HFF-Myc (cell line): ENCODE data around the gene RAB40C.
A peak's percentile ranks its signal among the peaks of the same experiment; 100 is the strongest.

ENCODE experiments used
- DNase-seq: peaks from one replicate; pipeline ENCODE4 v3.0.0-alpha.2; 2011; ENCODE audit warnings: low read depth; ENCODE audit errors: extremely low read depth
- H3K4me3 ChIP-seq: replicated peaks from 2 replicates; pipeline ENCODE4 v1.5.1; 2011; ENCODE audit warnings: low read depth, mild to moderate bottlenecking, control low read depth, low read length
- TF ChIP-seq, protein P1 (sequence below): IDR thresholded peaks from 2 replicates; pipeline ENCODE4 v1.5.1; 2012; ENCODE audit warnings: mild to moderate bottlenecking, low read depth, low read length, control low read depth; ENCODE audit errors: missing control alignments

RAB40C gene

DNA sequence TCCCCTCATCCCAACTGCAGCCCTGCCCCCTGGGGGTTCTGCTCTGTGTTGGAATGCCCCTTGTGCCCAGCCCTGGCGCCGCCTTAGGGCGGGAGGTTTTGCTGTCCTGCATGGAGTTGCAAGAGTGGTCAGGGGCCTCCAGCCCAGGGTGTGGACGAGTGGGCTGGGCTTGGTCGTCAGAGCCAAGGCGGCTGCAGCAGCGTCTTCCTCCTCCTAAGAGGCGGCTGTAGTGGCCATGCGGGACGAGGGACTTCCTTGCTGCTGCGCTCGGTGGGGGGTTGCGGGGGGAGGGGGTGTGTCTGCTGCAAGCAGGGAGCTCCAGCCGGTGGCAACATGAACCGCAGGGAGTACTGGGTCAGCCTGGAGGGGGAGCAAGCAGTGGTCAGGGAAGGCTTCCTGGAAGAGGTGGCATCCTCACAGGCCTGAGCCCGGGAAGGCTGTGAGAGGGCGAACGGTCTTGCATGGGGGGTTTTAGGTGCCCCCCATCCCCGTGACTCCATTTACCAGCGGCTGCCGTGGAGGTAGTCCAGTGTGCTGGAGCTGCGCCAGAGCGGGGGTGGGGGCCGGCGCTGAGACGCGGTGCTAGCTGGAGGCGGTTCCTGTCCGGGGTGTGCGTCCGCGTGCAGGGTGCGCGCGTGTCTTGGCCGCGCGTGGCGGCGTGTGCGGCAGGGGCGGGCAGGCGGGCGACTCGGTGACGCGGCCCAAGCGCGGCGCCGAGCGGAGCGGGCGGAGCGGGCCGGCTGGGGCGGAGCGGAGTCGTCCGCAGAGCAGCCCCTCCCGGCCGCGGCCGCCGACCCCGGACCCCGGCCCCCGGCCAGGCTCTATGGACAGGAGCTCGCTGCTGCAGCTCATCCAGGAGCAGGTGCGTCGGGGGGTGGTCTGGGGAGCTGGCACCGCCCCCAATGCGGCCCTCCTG, 85.4 kb downstream of the RAB40C start, which contains the start of gene RHBDL1:
TSS of gene RHBDL1 (plus strand) at position 704 of the 916 bp plus-strand sequence. CDS start at position 824, 120 bp downstream.
- H3K4me3 ChIP-seq = peak within 1 kb of the TSS; percentile 20; the same call in 1 of the 2 replicates
- TF ChIP-seq, protein P1, sequence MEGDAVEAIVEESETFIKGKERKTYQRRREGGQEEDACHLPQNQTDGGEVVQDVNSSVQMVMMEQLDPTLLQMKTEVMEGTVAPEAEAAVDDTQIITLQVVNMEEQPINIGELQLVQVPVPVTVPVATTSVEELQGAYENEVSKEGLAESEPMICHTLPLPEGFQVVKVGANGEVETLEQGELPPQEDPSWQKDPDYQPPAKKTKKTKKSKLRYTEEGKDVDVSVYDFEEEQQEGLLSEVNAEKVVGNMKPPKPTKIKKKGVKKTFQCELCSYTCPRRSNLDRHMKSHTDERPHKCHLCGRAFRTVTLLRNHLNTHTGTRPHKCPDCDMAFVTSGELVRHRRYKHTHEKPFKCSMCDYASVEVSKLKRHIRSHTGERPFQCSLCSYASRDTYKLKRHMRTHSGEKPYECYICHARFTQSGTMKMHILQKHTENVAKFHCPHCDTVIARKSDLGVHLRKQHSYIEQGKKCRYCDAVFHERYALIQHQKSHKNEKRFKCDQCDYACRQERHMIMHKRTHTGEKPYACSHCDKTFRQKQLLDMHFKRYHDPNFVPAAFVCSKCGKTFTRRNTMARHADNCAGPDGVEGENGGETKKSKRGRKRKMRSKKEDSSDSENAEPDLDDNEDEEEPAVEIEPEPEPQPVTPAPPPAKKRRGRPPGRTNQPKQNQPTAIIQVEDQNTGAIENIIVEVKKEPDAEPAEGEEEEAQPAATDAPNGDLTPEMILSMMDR = no peak
- DNase-seq = no peak

DNA sequence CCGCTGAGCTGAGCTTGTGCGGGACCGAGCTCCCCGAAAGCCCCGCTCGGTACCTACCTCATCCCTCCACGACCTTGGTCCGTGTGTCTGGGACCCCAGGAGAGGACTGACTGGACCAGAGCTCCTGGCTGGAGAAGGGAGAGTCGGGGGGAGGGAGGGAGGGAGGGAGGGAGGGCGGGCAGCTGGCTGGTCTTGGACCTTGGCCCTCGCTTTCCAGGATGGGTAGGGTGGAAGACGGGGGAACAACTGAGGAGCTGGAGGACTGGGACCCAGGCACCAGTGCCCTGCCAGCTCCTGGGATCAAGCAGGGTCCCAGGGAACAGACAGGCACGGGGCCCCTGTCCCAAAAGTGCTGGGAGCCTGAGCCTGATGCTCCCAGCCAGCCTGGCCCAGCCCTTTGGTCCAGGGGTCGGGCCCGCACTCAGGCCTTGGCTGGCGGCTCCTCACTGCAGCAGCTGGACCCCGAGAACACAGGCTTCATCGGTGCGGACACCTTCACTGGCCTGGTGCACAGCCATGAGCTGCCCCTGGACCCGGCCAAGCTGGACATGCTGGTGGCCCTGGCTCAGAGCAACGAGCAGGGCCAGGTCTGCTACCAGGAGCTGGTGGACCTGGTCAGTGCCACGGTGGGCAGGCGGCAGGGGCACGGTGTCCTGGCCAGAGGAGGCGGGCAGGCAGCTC, 86.2 kb downstream of the RAB40C start:
- no peak for DNase-seq
- H3K4me3 ChIP-seq = no peak overlapping the region; the same call in 1 of the 2 replicates
- TF ChIP-seq, protein P1 = no peak

DNA sequence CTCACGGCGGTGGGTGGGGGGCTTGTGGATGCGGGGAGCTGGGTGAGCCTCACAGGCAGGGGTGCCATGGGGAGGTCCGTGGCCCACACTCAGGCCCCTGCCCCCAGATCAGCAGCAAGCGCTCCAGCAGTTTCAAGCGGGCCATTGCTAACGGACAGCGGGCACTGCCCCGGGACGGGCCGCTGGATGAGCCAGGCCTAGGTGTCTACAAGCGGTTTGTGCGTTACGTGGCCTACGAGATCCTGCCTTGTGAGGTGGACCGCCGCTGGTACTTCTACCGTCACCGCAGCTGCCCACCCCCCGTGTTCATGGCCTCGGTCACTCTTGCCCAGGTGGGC, 86.7 kb downstream of the RAB40C start:
- TF ChIP-seq, protein P1 = no peak
- no peak for DNase-seq
- no peak overlapping the region for H3K4me3 ChIP-seq

DNA sequence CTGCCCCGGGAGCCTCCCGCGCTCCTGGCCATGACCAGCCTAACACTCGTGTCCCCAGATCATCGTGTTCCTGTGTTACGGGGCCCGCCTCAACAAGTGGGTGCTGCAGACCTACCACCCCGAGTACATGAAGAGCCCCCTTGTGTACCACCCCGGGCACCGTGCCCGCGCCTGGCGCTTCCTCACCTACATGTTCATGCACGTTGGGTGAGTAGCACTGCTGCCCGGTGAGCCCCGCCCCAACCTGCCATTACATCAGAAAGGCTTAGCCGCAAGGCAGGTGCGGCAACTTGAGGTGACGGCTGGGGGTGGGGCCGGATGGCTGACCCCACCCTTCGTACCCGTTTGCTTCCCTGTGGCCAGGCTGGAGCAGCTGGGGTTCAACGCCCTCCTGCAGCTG, 87.0 kb downstream of the RAB40C start:
- DNase-seq = no peak
- TF ChIP-seq, protein P1 = no peak
- H3K4me3 ChIP-seq = no peak overlapping the region

DNA sequence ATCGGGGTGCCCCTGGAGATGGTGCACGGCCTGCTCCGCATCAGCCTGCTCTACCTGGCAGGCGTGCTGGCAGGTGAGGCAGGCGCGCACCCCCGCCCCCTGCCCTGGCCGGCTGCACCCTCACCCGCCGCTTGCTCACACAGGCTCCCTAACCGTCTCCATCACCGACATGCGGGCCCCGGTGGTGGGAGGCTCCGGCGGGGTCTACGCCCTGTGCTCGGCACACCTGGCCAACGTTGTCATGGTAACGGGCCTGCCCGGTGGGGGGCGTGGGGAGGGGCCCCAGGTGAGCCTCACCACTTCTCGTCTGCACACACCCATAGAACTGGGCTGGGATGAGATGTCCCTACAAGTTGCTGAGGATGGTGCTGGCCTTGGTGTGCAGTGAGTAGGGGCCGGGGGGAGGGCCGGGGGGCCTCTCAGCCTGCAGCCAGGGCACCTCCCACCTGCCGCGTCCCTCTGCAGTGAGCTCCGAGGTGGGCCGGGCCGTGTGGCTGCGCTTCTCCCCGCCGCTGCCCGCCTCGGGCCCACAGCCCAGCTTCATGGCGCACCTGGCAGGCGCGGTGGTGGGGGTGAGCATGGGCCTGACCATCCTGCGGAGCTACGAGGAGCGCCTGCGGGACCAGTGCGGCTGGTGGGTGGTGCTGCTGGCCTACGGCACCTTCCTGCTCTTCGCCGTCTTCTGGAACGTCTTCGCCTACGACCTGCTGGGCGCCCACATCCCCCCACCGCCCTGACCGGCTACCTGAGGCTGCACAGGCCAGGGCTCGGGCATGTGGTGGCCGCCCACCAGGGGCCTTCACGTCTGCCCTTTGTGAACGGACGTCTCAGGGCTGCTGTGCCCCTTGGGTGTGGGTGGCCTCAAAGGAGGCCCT, 87.7 kb downstream of the RAB40C start:
- DNase-seq = no peak
- TF ChIP-seq, protein P1 = no peak
- no peak overlapping the region for H3K4me3 ChIP-seq

DNA sequence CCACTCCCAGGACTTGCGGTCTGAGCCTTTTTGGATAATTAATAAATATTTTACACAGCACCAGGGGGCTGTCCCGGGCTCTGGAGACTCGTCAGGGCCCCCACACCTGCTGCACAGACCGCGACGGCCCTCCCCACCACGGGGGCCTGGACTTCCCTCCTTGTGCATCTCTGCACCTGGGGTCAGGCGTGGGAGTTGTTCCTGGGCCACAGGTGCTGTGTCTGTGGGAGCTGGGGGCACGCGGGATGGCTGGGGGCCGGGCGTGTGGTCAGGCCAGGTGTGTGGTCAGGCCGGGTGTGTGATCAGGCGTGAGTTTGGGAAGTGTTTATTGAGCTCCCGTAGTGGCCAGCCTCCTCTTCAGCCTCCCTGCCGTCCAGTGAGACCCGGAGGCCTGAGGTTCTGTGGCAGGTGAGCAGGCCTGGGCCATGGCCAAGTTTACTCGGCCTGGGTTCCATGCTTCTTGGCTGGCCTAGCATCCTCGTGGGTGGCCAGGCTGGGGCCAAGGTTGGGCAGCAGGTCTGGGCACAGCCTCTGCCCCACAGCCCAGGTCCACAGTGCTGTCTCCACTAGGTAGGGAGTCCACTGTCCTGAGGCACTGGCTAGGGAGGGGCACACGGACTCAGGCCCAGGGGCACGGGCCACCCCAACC, 88.5 kb downstream of the RAB40C start:
- DNase-seq = no peak
- H3K4me3 ChIP-seq = no peak overlapping the region
- TF ChIP-seq, protein P1 = no peak
